H1 (cell line): ENCODE data around the gene GTF2B. TPM values are rescaled to one million over a fixed set of nuclear protein-coding genes. Genes with fewer than 3 reads are reported as not detected.

Experiments used
- polyA plus RNA-seq, 7 experiments: library from polyadenylated mRNA; depleted of rRNA in 3 of 7; stranded (reverse) in 5 of 7; unstranded in 2 of 7; fragments of >200 nt in 5 of 7; fragments of 200-250 nt in 2 of 7; gene quantifications; 1 replicate in 5 of 7; 2 replicates in 1 of 7; 4 replicates in 1 of 7; pipeline versions ENCODE4 v1.2.1 to v1.2.3, GENCODE V29; 2011 to 2013; ENCODE audit warnings: missing spikeins in 2 of 7, mixed read lengths in 2 of 7
- total RNA-seq: library from RNA; stranded (reverse); fragmentation: NEBNext Ultra II Directional; extraction: Animal tissue kit (Norgen Biotek cat#: 25700); gene quantifications from 2 replicates; pipeline ENCODE4 v1.2.1, GENCODE V29; 2021
- TF ChIP-seq, protein P1 (sequence below): fragments of 300-600 bp; sonication (generic); IDR thresholded peaks from 2 replicates; pipeline ENCODE4 v1.7.1; 2012; ENCODE audit warnings: low read length, moderate library complexity, mild to moderate bottlenecking, inconsistent platforms; ENCODE audit not compliant: insufficient replicate concordance

Gene GTF2B
- total and polyA plus RNA-seq, 2 of the 8 experiments (the other 6 are each of a cell fraction or from before 2014, with no cell fraction given), result 14.9 to 15.6 TPM

DNA sequence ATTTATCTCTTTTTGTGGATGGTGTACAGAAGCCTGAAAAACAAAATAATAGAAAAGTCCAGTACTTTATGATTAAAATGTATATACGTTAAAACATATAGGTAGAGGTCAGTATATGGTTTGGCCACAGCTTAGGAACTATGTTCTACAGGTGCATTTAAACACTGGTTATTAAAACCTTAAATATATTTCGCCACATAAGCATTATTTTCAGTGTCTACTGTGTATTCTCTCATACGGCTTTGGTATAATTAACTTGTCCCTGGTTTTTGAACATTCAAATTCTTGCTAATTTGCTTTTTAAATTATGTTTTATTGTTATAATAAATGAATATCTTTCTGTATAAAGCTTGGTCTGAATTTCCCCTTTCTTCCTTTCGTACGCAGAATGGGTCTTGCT, 87.9 kb downstream of the GTF2B start (continued):
- TF ChIP-seq, protein P1, sequence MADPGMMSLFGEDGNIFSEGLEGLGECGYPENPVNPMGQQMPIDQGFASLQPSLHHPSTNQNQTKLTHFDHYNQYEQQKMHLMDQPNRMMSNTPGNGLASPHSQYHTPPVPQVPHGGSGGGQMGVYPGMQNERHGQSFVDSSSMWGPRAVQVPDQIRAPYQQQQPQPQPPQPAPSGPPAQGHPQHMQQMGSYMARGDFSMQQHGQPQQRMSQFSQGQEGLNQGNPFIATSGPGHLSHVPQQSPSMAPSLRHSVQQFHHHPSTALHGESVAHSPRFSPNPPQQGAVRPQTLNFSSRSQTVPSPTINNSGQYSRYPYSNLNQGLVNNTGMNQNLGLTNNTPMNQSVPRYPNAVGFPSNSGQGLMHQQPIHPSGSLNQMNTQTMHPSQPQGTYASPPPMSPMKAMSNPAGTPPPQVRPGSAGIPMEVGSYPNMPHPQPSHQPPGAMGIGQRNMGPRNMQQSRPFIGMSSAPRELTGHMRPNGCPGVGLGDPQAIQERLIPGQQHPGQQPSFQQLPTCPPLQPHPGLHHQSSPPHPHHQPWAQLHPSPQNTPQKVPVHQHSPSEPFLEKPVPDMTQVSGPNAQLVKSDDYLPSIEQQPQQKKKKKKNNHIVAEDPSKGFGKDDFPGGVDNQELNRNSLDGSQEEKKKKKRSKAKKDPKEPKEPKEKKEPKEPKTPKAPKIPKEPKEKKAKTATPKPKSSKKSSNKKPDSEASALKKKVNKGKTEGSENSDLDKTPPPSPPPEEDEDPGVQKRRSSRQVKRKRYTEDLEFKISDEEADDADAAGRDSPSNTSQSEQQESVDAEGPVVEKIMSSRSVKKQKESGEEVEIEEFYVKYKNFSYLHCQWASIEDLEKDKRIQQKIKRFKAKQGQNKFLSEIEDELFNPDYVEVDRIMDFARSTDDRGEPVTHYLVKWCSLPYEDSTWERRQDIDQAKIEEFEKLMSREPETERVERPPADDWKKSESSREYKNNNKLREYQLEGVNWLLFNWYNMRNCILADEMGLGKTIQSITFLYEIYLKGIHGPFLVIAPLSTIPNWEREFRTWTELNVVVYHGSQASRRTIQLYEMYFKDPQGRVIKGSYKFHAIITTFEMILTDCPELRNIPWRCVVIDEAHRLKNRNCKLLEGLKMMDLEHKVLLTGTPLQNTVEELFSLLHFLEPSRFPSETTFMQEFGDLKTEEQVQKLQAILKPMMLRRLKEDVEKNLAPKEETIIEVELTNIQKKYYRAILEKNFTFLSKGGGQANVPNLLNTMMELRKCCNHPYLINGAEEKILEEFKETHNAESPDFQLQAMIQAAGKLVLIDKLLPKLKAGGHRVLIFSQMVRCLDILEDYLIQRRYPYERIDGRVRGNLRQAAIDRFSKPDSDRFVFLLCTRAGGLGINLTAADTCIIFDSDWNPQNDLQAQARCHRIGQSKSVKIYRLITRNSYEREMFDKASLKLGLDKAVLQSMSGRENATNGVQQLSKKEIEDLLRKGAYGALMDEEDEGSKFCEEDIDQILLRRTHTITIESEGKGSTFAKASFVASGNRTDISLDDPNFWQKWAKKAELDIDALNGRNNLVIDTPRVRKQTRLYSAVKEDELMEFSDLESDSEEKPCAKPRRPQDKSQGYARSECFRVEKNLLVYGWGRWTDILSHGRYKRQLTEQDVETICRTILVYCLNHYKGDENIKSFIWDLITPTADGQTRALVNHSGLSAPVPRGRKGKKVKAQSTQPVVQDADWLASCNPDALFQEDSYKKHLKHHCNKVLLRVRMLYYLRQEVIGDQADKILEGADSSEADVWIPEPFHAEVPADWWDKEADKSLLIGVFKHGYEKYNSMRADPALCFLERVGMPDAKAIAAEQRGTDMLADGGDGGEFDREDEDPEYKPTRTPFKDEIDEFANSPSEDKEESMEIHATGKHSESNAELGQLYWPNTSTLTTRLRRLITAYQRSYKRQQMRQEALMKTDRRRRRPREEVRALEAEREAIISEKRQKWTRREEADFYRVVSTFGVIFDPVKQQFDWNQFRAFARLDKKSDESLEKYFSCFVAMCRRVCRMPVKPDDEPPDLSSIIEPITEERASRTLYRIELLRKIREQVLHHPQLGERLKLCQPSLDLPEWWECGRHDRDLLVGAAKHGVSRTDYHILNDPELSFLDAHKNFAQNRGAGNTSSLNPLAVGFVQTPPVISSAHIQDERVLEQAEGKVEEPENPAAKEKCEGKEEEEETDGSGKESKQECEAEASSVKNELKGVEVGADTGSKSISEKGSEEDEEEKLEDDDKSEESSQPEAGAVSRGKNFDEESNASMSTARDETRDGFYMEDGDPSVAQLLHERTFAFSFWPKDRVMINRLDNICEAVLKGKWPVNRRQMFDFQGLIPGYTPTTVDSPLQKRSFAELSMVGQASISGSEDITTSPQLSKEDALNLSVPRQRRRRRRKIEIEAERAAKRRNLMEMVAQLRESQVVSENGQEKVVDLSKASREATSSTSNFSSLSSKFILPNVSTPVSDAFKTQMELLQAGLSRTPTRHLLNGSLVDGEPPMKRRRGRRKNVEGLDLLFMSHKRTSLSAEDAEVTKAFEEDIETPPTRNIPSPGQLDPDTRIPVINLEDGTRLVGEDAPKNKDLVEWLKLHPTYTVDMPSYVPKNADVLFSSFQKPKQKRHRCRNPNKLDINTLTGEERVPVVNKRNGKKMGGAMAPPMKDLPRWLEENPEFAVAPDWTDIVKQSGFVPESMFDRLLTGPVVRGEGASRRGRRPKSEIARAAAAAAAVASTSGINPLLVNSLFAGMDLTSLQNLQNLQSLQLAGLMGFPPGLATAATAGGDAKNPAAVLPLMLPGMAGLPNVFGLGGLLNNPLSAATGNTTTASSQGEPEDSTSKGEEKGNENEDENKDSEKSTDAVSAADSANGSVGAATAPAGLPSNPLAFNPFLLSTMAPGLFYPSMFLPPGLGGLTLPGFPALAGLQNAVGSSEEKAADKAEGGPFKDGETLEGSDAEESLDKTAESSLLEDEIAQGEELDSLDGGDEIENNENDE, result no peak
- TF ChIP-seq, all 59 proteins: peak for 1
